NCI-H1436 treated with DMSO at 0.1 percent for 48 hours (cell line): ENCODE data around the gene DNAJB6.

Experiments used
- DNase-seq: peaks from one replicate; lab custom pipeline; 2025; lab: John Stamatoyannopoulos, UW

DNAJB6 gene

GRCh38 chr7:157409753-157410727 lies 73.2 kb downstream of the DNAJB6 start:
- no peak for DNase-seq

GRCh38 chr7:157410831-157411556 lies 74.2 kb downstream of the DNAJB6 start:
- no peak for DNase-seq

GRCh38 chr7:157411580-157411979 lies 74.8 kb downstream of the DNAJB6 start:
- DNase-seq = no peak

GRCh38 chr7:157412021-157412443 lies 75.2 kb downstream of the DNAJB6 start:
- no peak for DNase-seq

GRCh38 chr7:157412491-157413180 lies 75.8 kb downstream of the DNAJB6 start:
- no peak for DNase-seq

- no peak for DNase-seq
Observed at GRCh38 chr7:157413881-157414701, 77.3 kb downstream of the DNAJB6 start.

GRCh38 chr7:157414702-157415096 lies 77.9 kb downstream of the DNAJB6 start:
- DNase-seq = no peak

- DNase-seq = no peak
Observed at GRCh38 chr7:157415486-157415885, 78.7 kb downstream of the DNAJB6 start.

GRCh38 chr7:157416011-157416410 lies 79.2 kb downstream of the DNAJB6 start:
- DNase-seq = no peak

- DNase-seq = no peak
Observed at GRCh38 chr7:157418204-157419034, 81.6 kb downstream of the DNAJB6 start.

GRCh38 chr7:157419035-157419293 lies 82.2 kb downstream of the DNAJB6 start:
- no peak for DNase-seq

GRCh38 chr7:157422279-157422678 lies 85.5 kb downstream of the DNAJB6 start:
- DNase-seq = no peak

- DNase-seq = no peak
Observed at GRCh38 chr7:157423348-157423747, 86.5 kb downstream of the DNAJB6 start.

GRCh38 chr7:157423886-157424565 lies 87.2 kb downstream of the DNAJB6 start:
- DNase-seq = no peak

- no peak for DNase-seq
Observed at GRCh38 chr7:157425137-157425731, 88.4 kb downstream of the DNAJB6 start.

- DNase-seq = no peak
Observed at GRCh38 chr7:157425761-157426160, 89.0 kb downstream of the DNAJB6 start.

GRCh38 chr7:157426463-157427301 lies 89.9 kb downstream of the DNAJB6 start:
- no peak for DNase-seq

GRCh38 chr7:157427811-157428553 lies 91.2 kb downstream of the DNAJB6 start:
- no peak for DNase-seq
